GM18502 (cell line): ENCODE results near the gene USP5.
"Not testable (repeated sequence)": the region's sequence is repeated elsewhere in the genome, so short reads cannot be mapped to it uniquely, and the experiment has no call there.

ENCODE experiments used
- ATAC-seq: cut with Tn5 transposase; IDR thresholded peaks from one replicate; pipeline ENCODE4 v1.9.1; 2021; ENCODE audit warnings: mild to moderate bottlenecking; ENCODE audit not compliant: unreplicated experiment, poor library complexity

Gene USP5

DNA sequence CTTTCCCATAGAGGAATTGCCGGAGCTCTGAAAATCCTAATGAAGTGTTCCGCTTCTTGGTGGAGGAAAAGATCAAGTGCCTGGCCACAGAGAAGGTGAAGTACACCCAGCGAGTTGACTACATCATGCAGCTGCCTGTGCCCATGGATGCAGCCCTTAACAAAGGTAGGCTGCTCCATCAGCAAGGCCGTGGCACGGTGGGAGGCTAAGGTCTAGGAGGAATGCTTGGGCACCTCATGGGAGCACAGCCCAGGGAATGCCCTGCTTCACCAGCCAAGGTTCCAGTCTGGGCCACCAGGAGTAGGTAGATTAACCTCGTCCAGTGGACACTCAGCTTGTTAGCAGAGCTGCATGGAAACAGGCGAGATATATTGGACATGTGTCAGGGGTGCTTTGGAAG lies 9.0 kb downstream of the USP5 start:
- ATAC-seq = no peak

DNA sequence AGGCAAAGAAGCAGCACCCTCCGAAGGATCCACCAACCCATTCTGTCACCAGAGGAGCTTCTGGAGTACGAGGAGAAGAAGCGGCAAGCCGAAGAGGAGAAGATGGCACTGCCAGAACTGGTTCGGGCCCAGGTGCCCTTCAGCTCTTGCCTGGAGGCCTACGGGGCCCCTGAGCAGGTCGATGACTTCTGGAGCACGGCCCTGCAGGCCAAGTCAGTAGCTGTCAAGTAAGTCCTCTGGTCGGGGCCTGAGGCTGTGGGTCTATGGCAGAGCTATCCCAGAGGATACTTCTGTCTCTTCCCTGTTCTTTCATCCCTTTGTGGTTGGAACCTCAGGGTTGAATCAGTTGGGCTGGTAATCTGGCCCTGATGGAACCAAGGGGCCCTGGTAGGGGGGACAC lies 9.4 kb downstream of the USP5 start:
- no peak for ATAC-seq

DNA sequence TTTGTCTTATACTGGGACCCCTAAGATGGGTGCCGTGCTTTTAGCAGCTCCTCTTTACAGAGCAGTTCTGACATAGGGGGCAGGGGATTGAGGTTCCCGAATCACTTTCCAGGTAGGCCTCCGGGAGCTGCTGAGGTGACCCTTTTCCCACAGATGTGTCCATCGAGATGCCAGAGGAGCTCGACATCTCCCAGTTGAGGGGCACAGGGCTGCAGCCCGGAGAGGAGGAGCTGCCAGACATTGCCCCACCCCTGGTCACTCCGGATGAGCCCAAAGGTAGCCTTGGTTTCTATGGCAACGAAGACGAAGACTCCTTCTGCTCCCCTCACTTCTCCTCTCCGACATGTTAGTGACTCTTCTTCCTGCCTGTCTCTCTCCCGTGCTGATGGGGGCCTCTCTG lies 11.1 kb downstream of the USP5 start:
- no peak for ATAC-seq

DNA sequence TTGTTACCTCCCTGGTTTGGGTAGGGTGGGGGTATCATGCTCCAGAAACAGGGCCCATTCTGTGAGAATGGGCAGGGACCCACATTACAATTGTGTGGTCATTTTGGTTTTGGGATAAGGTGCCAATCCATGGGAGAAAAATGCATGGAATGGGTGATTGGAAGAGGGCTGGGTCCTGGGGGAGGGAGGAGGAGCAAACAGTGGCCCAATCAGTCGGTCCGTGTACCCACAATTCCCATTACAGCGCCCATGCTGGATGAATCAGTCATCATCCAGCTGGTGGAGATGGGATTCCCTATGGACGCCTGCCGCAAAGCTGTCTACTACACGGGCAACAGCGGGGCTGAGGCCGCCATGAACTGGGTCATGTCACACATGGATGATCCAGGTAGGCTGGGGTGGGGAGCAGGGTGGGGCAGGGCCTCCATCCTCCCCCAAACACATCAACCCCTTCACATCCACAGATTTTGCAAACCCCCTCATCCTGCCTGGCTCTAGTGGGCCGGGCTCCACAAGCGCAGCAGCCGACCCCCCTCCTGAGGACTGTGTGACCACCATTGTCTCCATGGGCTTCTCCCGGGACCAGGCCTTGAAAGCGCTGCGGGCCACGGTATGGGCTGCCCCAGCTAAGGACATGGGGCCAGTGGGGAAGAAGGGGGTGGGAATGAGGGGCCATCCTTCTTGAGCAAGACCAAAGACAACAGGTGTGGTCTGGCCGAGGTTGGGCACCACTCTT lies 11.8 kb downstream of the USP5 start:
- ATAC-seq = no peak

DNA sequence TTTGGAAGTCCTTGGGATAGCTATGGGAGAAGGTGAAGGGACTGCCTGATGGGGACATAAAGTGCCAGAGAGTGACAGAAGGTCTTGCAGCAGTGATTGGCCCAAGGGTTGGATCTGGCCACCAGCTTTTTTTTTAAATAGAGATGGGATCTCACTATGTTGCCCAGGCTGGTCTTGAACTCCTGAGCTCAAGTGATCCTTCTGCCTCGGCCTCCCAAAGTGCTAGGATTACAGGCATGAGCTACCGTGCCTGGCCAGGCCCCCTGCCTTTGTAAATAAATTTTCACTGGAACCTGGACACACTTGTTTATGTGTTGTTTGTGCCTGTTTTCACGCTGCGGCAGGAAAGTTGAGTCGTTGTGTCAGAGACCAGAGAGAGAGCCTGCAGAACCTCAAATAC lies 13.4 kb downstream of the USP5 start:
- ATAC-seq = not testable (repeated sequence)

DNA sequence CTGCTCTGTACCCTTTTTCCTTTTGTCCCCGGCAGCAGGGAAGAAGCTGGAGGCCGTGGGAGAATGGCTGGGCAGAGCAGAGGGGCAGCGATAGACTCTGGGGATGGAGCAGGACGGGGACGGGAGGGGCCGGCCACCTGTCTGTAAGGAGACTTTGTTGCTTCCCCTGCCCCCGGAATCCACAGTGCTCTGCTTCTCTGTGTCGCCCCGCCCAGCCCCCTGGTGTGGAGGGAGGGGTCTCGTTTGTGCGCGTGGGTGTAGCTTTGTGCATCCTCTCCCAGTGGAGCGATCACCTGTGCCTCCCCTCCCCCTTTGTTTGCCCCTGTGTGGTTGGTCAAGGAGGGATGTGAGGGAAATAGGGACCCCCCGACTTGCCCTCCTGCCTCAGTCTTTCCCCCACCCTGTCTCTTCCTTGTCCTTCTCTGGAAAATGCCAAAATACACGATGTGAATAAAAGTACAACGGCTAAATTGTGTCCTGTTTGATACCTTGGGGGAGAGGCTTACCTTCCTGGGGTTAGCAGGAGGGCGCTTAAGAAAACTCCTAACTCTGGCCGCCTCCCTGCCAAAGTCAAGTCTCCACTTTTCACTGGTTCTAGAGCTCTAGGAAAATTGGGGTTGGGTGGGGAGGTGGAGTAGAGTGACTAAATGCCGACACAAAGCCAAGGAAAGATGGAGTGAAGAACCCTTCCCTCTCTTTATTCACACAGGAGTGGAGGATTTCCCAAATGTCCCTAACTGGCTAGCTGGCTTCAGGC lies 14.4 kb downstream of the USP5 start:
- no peak for ATAC-seq

DNA sequence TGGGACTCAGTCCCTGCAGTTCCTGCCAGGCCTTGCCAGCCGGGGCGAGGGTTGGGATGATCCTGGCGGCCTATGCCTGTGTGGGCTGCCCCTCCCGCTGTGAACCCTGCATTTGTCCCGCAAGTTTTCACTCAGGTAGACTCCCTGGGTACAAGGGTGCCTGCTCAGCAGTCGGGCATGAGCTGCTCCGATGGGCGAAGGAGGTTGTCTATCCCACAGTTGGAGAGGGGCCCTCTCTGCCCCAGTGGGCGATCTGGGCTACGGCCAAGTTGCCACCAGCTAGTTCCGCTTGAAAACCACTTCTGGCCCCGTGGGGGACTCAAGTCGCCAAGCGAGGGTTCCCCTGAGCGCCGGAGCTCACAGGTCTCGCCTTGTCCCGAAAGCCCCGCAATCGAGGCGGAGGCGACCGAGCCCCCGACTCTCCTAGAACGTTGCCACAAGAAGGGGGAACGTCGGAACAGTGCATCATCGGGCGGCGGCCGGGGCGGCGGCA lies 15.0 kb downstream of the USP5 start:
- peak; percentile 20 for ATAC-seq

DNA sequence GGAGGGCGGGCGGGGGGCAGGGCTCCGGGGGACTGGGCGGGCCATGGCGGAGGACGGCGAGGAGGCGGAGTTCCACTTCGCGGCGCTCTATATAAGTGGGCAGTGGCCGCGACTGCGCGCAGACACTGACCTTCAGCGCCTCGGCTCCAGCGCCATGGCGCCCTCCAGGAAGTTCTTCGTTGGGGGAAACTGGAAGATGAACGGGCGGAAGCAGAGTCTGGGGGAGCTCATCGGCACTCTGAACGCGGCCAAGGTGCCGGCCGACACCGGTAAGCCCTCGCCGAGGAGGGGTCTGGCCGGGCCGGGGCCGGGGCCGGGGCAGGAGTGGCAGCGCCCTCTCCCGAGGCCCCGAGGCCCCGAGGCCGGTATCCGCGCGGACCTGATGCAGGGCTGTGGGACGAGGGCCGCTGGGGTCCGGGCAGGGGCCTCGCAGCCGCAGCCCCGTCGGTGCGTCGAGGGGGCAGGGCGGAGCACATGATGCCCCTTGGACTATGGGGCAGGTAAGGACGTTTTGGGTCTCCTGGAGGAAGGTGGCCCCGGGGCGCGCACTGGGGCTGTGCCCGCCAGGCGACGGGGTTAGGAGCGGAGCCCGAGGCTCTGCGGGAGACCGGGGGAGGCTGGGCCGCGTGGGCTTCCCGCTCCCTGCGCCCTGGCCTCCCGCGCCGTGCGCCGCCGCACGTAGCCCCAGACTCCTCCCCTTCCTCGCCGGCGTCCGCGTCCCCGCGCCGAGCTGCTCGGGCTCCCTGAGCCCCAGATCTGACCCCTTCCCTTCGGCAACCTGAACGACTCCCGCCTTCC lies 15.7 kb downstream of the USP5 start, which contains the start of gene TPI1:
Gene TPI1, plus strand, starts transcription at position 119 of the 798 bp plus-strand sequence. Its CDS starts 36 bp downstream, at position 155.
- ATAC-seq = peak; percentile 50

DNA sequence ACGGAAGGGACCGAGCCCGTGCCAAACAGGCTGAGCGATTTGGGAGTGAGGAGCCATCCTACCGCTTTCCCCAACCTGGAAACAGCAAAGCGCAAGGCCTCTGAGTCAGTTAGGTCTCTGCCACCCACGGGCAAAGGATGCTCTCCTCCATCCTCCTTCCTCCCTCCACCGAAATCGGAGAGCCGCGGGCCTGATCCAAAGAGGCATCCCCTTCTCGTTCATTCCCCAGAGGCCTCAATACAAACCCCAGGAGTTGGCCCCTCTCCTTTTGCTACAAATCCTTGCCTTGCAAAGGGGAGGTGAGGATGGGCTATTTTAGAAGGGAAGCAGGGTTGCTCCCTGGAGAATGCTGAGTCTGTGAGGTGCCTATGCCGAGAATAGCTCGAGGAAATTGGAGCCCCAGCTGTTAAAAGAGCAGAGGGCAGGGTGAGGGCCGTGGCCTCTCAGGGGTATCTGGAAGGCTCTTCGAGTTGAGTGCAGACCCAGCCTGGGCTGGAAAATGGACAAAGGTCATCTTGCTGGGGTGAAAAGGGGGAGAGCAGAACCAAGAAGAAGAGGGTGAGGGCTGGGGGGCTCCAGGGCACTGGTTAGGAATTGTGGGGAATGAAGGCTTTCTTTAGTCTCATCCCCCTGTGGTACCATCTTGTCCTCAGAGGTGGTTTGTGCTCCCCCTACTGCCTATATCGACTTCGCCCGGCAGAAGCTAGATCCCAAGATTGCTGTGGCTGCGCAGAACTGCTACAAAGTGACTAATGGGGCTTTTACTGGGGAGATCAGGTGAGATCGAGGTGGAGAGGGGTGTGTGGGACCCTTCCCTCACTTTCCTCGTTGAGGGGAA lies 16.5 kb downstream of the USP5 start:
- ATAC-seq = no peak

DNA sequence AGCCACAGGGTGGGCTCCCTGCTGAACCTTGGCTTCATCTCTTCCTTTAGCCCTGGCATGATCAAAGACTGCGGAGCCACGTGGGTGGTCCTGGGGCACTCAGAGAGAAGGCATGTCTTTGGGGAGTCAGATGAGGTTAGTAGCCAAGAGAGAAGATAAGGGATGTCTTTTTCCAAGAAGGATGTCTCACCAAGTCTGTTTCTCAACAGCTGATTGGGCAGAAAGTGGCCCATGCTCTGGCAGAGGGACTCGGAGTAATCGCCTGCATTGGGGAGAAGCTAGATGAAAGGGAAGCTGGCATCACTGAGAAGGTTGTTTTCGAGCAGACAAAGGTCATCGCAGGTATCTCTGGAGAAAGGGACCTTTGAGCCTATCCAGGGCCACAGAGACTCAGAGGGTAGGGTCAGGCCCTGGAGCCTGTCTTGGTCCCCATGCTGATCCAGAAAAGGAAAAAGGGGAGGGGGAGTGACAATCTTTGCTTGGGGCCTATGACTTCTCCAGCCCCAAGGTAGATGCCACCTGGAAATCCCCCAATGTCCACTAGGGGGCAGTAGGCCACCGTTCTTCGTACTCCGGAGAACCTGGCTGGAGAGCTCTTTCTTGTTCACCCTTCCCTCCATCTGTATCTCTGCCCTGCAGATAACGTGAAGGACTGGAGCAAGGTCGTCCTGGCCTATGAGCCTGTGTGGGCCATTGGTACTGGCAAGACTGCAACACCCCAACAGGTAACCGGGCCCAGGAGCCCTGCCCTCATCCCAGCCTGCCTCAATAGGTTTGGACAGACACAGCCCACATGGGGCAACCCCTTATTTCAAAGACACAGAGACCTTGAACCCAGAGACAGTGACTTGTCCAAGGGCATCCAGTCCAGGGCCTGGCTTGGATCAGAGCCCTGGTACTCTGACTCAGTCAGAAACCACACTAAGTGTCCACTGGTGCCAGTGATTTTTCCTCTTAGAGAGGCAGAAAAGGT lies 17.4 kb downstream of the USP5 start:
- no peak for ATAC-seq

DNA sequence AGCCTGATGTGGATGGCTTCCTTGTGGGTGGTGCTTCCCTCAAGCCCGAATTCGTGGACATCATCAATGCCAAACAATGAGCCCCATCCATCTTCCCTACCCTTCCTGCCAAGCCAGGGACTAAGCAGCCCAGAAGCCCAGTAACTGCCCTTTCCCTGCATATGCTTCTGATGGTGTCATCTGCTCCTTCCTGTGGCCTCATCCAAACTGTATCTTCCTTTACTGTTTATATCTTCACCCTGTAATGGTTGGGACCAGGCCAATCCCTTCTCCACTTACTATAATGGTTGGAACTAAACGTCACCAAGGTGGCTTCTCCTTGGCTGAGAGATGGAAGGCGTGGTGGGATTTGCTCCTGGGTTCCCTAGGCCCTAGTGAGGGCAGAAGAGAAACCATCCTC lies 18.4 kb downstream of the USP5 start:
- not testable (repeated sequence) for ATAC-seq

DNA sequence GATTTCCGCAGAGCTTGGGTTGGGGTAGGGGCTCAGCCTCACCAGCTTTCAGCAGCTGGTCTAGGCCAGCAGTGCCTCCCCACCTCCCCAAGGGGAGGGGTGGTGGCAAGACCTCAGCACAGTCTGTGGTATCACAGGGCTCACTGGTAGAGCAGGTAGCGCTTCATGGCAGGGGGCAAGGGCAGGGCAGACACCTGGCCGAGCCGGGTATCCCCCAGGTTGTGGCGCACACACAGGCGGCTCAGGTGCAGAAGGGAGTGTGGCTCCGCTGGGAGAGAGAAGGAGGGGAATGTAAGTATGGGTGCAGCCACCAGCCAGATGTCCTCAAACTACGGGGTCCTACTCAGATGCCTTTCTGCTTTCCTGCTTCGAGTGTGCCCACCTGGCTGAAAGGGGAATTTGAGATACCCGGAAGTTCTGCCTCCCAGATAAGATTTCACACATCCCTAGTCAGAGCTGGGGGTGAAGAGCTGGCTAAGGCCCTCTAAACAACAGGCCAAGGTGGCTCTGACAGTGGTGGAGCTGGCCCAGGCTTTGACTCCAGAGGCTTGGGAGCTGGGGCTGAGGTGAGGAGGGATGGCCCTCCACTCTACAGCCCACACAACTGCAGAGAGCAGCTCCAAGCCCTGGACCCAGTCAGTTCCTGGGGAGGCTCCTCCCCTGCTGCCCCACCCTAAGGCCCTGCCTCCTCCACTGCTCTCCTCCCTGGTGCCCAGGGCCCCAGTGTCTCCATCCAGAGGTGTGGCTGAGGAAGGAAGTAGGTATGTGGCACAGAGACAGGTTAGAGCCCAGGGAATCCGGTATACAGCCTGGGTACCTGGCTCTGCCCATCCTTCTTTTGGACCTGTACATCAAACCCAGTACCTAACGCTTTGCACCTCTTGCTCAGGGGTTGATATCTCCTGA lies 19.4 kb downstream of the USP5 start:
- no peak for ATAC-seq

DNA sequence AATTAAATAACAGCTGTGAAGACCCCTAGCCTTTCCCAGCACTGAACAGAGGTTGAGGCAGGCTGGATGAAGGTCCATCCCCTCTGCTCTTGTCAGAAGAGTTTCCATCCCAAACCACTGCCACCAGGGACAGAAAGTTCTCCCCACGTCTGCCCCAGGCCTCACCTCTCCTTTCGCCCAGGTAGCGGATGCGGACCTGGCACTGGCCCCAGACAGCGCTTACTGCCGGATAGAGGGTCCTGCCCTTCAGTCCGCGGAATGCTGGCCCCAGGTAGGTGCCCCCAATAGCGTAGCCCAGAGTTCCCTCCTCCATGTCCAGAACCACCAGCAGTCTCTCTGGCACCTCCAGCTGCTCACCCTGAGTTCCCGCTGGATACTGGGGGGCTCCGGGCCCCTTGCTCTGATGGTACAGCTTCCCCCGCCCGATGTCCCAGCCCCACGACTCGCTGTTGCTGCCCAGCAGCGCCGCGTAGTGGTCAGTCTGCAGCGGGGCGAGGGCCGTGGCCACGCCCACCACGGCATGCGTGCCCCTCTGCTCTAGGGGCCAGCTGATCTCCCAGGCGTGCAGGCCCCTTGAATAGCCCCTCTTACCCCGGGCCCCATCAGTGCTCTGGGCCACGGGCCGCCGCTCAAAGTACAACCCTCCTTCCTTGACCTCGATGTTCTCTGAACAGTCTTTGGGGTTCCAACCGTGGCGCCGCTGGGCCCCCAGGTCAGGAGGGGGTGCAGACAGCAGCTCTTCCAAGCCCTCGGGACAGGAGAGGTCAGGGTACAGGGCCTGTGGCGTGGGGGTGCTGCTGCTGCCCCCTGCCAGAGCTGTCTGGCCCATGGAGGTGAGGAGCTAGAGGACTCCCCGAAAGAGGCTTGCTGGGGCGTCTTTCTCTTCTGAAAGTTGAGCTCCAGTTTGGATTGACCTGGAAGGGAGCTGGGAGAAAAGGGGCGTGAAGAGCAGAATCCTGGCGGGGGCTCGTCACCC lies 20.4 kb downstream of the USP5 start:
- peak; percentile 37 for ATAC-seq

DNA sequence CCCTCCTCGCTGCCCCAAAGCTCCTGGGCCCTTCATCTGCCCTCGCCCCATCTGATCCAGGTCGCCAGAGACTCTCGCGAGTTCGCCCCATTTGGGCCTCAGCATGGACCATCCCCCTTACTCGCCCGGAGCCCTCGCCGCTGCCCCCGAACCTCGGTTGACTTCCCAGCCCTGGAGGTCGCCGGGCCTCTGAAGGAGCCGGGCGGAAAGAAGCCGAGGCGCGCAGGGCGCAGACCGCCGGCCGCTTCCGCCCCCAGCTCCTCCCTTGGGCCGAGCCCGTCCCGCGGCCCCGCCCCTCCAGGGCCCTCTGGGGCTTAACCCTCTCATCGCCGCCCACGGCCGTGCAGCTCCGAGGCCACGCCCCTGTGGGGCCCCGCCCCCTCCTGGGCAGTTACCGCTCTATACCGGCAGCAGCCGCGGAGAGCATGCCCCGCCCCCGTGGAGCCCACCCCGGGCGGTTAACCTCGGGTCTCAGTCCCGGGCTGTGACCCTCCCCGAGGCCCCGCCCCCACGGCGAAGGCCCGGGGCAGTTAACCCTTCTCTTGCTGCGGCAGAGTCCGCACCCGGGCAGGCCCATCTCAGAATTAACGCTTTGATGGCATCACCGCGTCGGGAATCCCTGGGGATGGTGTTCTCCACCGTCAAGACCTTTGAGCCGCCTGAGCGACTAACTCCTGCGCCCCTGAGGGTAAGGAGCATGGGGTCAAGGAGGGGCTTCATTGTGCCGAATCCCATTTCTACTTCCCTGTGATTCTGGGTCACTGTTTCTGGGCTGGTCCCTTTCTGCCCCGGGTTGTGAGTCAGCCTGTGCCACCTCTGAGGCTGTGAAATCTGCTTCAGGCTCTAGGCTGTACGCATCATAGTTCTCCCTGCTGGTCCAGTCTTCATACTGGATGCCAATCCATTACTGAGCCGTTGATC lies 21.4 kb downstream of the USP5 start, which contains the start of gene SPSB2:
Gene SPSB2, minus strand, starts transcription at position 210 of the 921 bp plus-strand sequence. CDS start 402 bp downstream, outside the sequence.
- peak; percentile 74 for ATAC-seq

DNA sequence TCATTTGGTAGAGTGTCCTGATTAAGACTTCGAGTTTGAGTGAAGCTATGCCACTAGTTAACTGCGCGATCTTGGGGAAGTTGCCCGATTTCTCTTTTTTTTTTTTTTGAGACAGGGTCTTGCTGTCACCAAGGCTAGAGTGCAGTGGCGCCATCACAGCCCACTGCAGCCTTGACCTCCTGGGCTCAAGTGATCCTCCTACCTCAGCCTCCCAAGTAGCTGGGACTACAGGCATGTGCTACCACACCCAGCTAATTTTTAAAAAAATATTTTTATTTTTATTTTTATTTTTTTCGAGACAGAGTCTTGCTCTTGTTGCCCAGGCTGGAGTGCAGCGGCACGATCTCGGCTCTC lies 22.0 kb downstream of the USP5 start:
- not testable (repeated sequence) for ATAC-seq
